Fibroblast of the aortic adventitia (primary cell): ENCODE data around the gene QRICH2. TPM values are rescaled to one million over a fixed set of nuclear protein-coding genes. Genes with fewer than 3 reads are reported as not detected.
"Not testable (repeated sequence)": the region's sequence is repeated elsewhere in the genome, so short reads cannot be mapped to it uniquely, and the experiment has no call there.

Experiments
- DNase-seq: peaks from one replicate; pipeline ENCODE4 v3.0.0-alpha.2; 2010; ENCODE audit warnings: low read depth
- H3K4me3 ChIP-seq: 2 replicates; pipeline ENCODE4 v1.5.1; 2011; ENCODE audit warnings: low read depth, mild to moderate bottlenecking, control low read depth, low read length, moderate library complexity
- CTCF ChIP-seq: IDR thresholded peaks from 2 replicates; pipeline ENCODE4 v1.5.1; 2011; ENCODE audit warnings: mild to moderate bottlenecking, low read length, control low read depth, inconsistent platforms; ENCODE audit not compliant: insufficient read depth
- total RNA-seq: library from RNA; depleted of rRNA; stranded (reverse); fragments of >200 nt; gene quantifications from 2 replicates; pipeline ENCODE4 v1.2.3, GENCODE V29; 2012; ENCODE audit warnings: low replicate concordance

QRICH2 gene
- total RNA-seq, 1 donor, result 1.8 TPM

GRCh38 chr17:76270127-76270592, 37.9 kb downstream of the QRICH2 start:
- H3K4me3 ChIP-seq, result no peak overlapping the region
- no peak for TF ChIP-seq CTCF
- DNase-seq, result no peak

- DNase-seq, result no peak
- H3K4me3 ChIP-seq, result no peak overlapping the region
- TF ChIP-seq CTCF, result no peak
Observed at GRCh38 chr17:76268991-76269981, 38.8 kb downstream of the QRICH2 start.

- TF ChIP-seq CTCF, result no peak
- DNase-seq, result peak; percentile 83
Observed at GRCh38 chr17:76268015-76268749, 39.9 kb downstream of the QRICH2 start.

GRCh38 chr17:76267581-76268001, 40.5 kb downstream of the QRICH2 start:
- H3K4me3 ChIP-seq, DNase-seq: not testable (repeated sequence)

More at GRCh38 chr17:76268015-76268749, 39.9 kb downstream of the QRICH2 start:
- H3K4me3 ChIP-seq, result no peak overlapping the region

GRCh38 chr17:76267051-76267576, 41.0 kb downstream of the QRICH2 start:
- H3K4me3 ChIP-seq, result peak overlapping the region; percentile 80
- no peak for TF ChIP-seq CTCF
- no peak for DNase-seq

GRCh38 chr17:76266244-76266938, 41.7 kb downstream of the QRICH2 start:
- TF ChIP-seq CTCF, result no peak
- H3K4me3 ChIP-seq, result peak overlapping the region; percentile 80
- peak; percentile 46 for DNase-seq
